ENCODE data around the gene SLC35G6.

The SLC35G6 gene

GRCh38 chr17:7440834-7441195 lies 40.4 kb upstream of the SLC35G6 start:
- peaks cover 41% of the 10 kb centered on the region for H3K27me3 ChIP-seq (ENCODE audit: low read depth, low read length)
- no peaks in the 10 kb centered on the region for H3K36me3 ChIP-seq (ENCODE audit: control insufficient read depth in 1 of 2, insufficient read depth in 2 of 2, low read length in 2 of 2)
- no peaks in the 10 kb centered on the region for H3K9me3 ChIP-seq (ENCODE audit: control insufficient read depth in 1 of 2, low read length in 2 of 2)
- no peak overlapping the region for H3K4me3 ChIP-seq (ENCODE audit: low read depth in 1 of 2, low read length in 2 of 2)
- peaks cover 4 to 52% of the 10 kb centered on the region in 2 donors for H3K4me1 ChIP-seq (ENCODE audit: control insufficient read depth in 1 of 2, insufficient read depth in 2 of 2, low read length in 2 of 2)
- no peak overlapping the region for H3K27ac ChIP-seq (ENCODE audit: low read length)

DNA sequence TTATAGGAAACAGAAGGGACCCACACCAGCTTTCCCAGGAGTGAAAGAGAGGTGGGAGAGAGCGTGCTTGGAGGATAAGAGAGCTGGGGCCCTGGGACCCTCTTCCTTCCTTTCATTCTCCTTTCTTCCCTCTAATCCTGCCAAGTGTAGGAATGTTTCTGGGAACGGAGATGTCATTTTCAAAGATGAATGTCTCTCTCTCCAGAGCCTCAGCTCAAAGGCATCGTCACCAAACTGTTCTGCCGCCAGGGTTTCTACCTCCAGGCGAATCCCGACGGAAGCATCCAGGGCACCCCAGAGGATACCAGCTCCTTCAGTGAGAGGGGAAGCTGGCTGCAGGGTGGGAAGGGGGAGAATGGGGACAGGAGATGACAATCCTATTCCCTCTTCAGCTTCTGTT lies 40.0 kb upstream of the SLC35G6 start:
- peaks cover 45% of the 10 kb centered on the region for H3K27me3 ChIP-seq (ENCODE audit: low read depth, low read length)
- H3K4me3 ChIP-seq (ENCODE audit: low read depth in 1 of 2, low read length in 2 of 2), result no peak overlapping the region
- no peaks in the 10 kb centered on the region for H3K9me3 ChIP-seq (ENCODE audit: control insufficient read depth in 1 of 2, low read length in 2 of 2)
- H3K36me3 ChIP-seq (ENCODE audit: control insufficient read depth in 1 of 2, insufficient read depth in 2 of 2, low read length in 2 of 2), result no peaks in the 10 kb centered on the region
- no peak overlapping the region for H3K27ac ChIP-seq (ENCODE audit: low read length)
- peaks cover 4 to 50% of the 10 kb centered on the region in 2 donors for H3K4me1 ChIP-seq (ENCODE audit: control insufficient read depth in 1 of 2, insufficient read depth in 2 of 2, low read length in 2 of 2)

- Histone ChIP-seq H3K4me3 (ENCODE audit: low read depth in 1 of 2, low read length in 2 of 2) (no peak overlapping the region), H3K27ac (ENCODE audit: low read length) (no peak overlapping the region), H3K9me3 (ENCODE audit: control insufficient read depth in 1 of 2, low read length in 2 of 2) (no peaks in the 10 kb centered on the region), H3K4me1 (ENCODE audit: control insufficient read depth in 1 of 2, insufficient read depth in 2 of 2, low read length in 2 of 2) (peaks cover 4 to 46% of the 10 kb centered on the region in 2 donors), H3K27me3 (ENCODE audit: low read depth, low read length) (peaks cover 53% of the 10 kb centered on the region), H3K36me3 (ENCODE audit: control insufficient read depth in 1 of 2, insufficient read depth in 2 of 2, low read length in 2 of 2) (no peaks in the 10 kb centered on the region)
Measured at GRCh38 chr17:7442142-7442541, 39.1 kb upstream of the SLC35G6 start.

GRCh38 chr17:7443499-7444485 lies 37.5 kb upstream of the SLC35G6 start:
- Histone ChIP-seq H3K4me1 (ENCODE audit: control insufficient read depth in 1 of 2, insufficient read depth in 2 of 2, low read length in 2 of 2) (peaks cover 0 to 32% of the 10 kb centered on the region in 2 donors), H3K9me3 (ENCODE audit: control insufficient read depth in 1 of 2, low read length in 2 of 2) (no peaks in the 10 kb centered on the region), H3K27ac (ENCODE audit: low read length) (no peak overlapping the region), H3K36me3 (ENCODE audit: control insufficient read depth in 1 of 2, insufficient read depth in 2 of 2, low read length in 2 of 2) (no peaks in the 10 kb centered on the region), H3K4me3 (ENCODE audit: low read depth in 1 of 2, low read length in 2 of 2) (no peak overlapping the region), H3K27me3 (ENCODE audit: low read depth, low read length) (peaks cover 53% of the 10 kb centered on the region)

DNA sequence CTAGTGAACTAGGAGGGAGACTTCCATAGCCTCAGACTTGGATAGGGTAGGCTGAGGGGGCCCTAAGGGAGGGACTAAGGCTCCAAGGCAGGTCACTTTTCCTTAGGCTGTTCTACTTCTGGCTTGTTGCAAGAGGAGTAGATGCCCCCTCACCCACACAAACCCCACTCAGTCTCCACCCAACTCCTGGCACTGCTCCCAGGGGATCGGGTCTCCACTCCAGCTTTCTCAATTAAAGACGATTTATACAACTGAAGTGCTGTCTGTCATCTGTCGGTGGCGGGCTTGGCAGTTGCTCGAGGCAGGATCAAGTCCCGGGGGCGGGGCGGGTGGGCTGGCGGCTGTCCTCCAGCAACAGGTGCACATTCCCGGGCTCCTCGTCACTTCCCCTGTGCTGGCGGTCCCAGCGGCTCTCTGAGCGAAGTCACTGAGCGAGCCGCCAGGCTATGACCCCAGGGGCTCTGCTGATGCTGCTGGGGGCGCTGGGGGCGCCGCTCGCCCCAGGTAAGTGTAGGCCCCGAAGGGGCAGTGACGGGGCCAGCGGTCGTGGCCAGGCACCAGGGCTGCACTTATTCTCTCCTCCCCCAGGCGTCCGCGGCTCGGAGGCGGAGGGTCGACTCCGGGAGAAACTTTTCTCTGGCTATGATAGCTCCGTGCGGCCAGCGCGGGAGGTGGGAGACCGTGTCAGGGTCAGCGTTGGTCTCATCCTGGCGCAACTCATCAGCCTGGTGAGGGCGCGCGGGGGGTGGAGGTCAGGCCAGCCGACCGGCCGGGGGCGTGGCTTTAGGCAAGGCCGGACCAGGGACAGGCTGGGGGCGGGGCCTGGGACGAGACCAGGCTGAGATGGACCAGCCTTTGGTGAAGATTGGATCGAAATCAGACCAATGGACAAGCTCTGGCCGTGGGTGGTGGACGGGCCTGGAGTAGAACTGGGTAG lies 36.3 kb upstream of the SLC35G6 start, which contains the start of gene CHRNB1:
Gene CHRNB1 (plus strand): TSS at position 380 of the 937 bp plus-strand sequence. CDS start 67 bp downstream, at position 447.
- H3K9me3 ChIP-seq (ENCODE audit: control insufficient read depth in 1 of 2, low read length in 2 of 2), result no peaks in the 10 kb centered on the region
- peaks cover 0 to 26% of the 10 kb centered on the region in 2 donors for H3K4me1 ChIP-seq (ENCODE audit: control insufficient read depth in 1 of 2, insufficient read depth in 2 of 2, low read length in 2 of 2)
- H3K36me3 ChIP-seq (ENCODE audit: control insufficient read depth in 1 of 2, insufficient read depth in 2 of 2, low read length in 2 of 2), result no peaks in the 10 kb centered on the region
- H3K27ac ChIP-seq (ENCODE audit: low read length), result no peak within 1 kb of the TSS
- peaks cover 41% of the 10 kb centered on the region for H3K27me3 ChIP-seq (ENCODE audit: low read depth, low read length)
- H3K4me3 ChIP-seq (ENCODE audit: low read depth in 1 of 2, low read length in 2 of 2), result peak within 1 kb of the TSS; percentile 26 to 55

GRCh38 chr17:7445619-7445968 lies 35.7 kb upstream of the SLC35G6 start:
- Histone ChIP-seq H3K4me3 (ENCODE audit: low read depth in 1 of 2, low read length in 2 of 2) (peak overlapping the region; percentile 26 to 55), H3K36me3 (ENCODE audit: control insufficient read depth in 1 of 2, insufficient read depth in 2 of 2, low read length in 2 of 2) (no peaks in the 10 kb centered on the region), H3K27ac (ENCODE audit: low read length) (no peak overlapping the region), H3K9me3 (ENCODE audit: control insufficient read depth in 1 of 2, low read length in 2 of 2) (no peaks in the 10 kb centered on the region), H3K4me1 (ENCODE audit: control insufficient read depth in 1 of 2, insufficient read depth in 2 of 2, low read length in 2 of 2) (peaks cover 0 to 20% of the 10 kb centered on the region in 2 donors), H3K27me3 (ENCODE audit: low read depth, low read length) (peaks cover 35% of the 10 kb centered on the region)

DNA sequence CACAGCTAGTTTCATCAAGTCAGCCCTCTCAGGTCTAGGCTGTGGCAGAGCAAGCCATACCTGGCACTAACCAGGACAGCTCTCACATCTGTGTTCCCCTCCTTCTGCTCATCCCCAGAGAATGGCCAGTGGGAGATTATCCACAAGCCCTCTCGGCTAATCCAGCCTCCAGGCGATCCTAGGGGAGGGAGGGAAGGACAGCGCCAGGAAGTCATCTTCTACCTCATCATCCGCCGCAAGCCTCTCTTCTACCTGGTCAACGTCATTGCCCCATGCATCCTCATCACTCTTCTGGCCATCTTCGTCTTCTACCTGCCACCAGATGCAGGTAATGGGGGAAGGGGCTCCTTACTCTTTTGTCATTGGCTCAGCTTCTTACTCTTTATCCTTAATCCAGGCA lies 32.8 kb upstream of the SLC35G6 start:
- Histone ChIP-seq H3K36me3 (ENCODE audit: control insufficient read depth in 1 of 2, insufficient read depth in 2 of 2, low read length in 2 of 2) (no peaks in the 10 kb centered on the region), H3K4me1 (ENCODE audit: control insufficient read depth in 1 of 2, insufficient read depth in 2 of 2, low read length in 2 of 2) (peaks cover 0 to 17% of the 10 kb centered on the region in 2 donors), H3K27ac (ENCODE audit: low read length) (no peak overlapping the region), H3K27me3 (ENCODE audit: low read depth, low read length) (peaks cover 25% of the 10 kb centered on the region), H3K9me3 (ENCODE audit: control insufficient read depth in 1 of 2, low read length in 2 of 2) (no peaks in the 10 kb centered on the region), H3K4me3 (ENCODE audit: low read depth in 1 of 2, low read length in 2 of 2) (no peak overlapping the region)

- H3K4me1 ChIP-seq (ENCODE audit: control insufficient read depth in 1 of 2, insufficient read depth in 2 of 2, low read length in 2 of 2), result peaks cover 0 to 8% of the 10 kb centered on the region in 2 donors
- no peak overlapping the region for H3K4me3 ChIP-seq (ENCODE audit: low read depth in 1 of 2, low read length in 2 of 2)
- H3K27me3 ChIP-seq (ENCODE audit: low read depth, low read length), result no peaks in the 10 kb centered on the region
- no peak overlapping the region for H3K27ac ChIP-seq (ENCODE audit: low read length)
- H3K9me3 ChIP-seq (ENCODE audit: control insufficient read depth in 1 of 2, low read length in 2 of 2), result no peaks in the 10 kb centered on the region
- peaks cover 5 to 24% of the 10 kb centered on the region in 2 donors for H3K36me3 ChIP-seq (ENCODE audit: control insufficient read depth in 1 of 2, insufficient read depth in 2 of 2, low read length in 2 of 2)
Measured at GRCh38 chr17:7459961-7460545, 21.2 kb upstream of the SLC35G6 start.

GRCh38 chr17:7460850-7461660 lies 20.2 kb upstream of the SLC35G6 start:
- Histone ChIP-seq H3K36me3 (ENCODE audit: control insufficient read depth in 1 of 2, insufficient read depth in 2 of 2, low read length in 2 of 2) (peaks cover 5 to 31% of the 10 kb centered on the region in 2 donors), H3K4me3 (ENCODE audit: low read depth in 1 of 2, low read length in 2 of 2) (no peak overlapping the region), H3K27me3 (ENCODE audit: low read depth, low read length) (no peaks in the 10 kb centered on the region), H3K27ac (ENCODE audit: low read length) (no peak overlapping the region), H3K9me3 (ENCODE audit: control insufficient read depth in 1 of 2, low read length in 2 of 2) (no peaks in the 10 kb centered on the region), H3K4me1 (ENCODE audit: control insufficient read depth in 1 of 2, insufficient read depth in 2 of 2, low read length in 2 of 2) (peaks cover 0 to 11% of the 10 kb centered on the region in 2 donors)
